Measurements from ENCODE around the gene TPM2. TPM values are rescaled to one million over a fixed set of nuclear protein-coding genes. Genes with fewer than 3 reads are reported as not detected.

Gene TPM2
- total RNA-seq, 1 donor from 2014 or later, result 4,180 TPM

GRCh38 chr9:35680331-35681105 lies 9.2 kb downstream of the TPM2 start:
- Histone ChIP-seq H3K27ac (ENCODE audit: low read depth, low read length) (no peak overlapping the region), H3K4me3 (ENCODE audit: low read length in 3 of 3) (no peak overlapping the region), H3K9ac (ENCODE audit: low read depth in 1 of 3, low read length in 3 of 3) (no peak overlapping the region), H3K4me1 (ENCODE audit: control insufficient read depth in 3 of 3, insufficient read depth in 3 of 3, low read length in 3 of 3) (peaks cover 15 to 44% (median 22%) of the 10 kb centered on the region in 3 donors), H3K27me3 (ENCODE audit: control insufficient read depth in 3 of 3, insufficient read depth in 3 of 3, low read length in 3 of 3) (peaks cover 0 to 3% (median 0%) of the 10 kb centered on the region in 3 donors), H3K9me3 (ENCODE audit: control insufficient read depth in 3 of 3, low read length in 3 of 3) (no peaks in the 10 kb centered on the region), H3K36me3 (ENCODE audit: control insufficient read depth in 3 of 3, insufficient read depth in 3 of 3, low read length in 3 of 3) (peaks cover 31 to 32% (median 31%) of the 10 kb centered on the region in 3 donors)

GRCh38 chr9:35679766-35680330 lies 9.9 kb downstream of the TPM2 start:
- peaks cover 0 to 6% (median 0%) of the 10 kb centered on the region in 3 donors for H3K27me3 ChIP-seq (ENCODE audit: control insufficient read depth in 3 of 3, insufficient read depth in 3 of 3, low read length in 3 of 3)
- H3K9me3 ChIP-seq (ENCODE audit: control insufficient read depth in 3 of 3, low read length in 3 of 3), result no peaks in the 10 kb centered on the region
- peaks cover 24 to 26% (median 25%) of the 10 kb centered on the region in 3 donors for H3K36me3 ChIP-seq (ENCODE audit: control insufficient read depth in 3 of 3, insufficient read depth in 3 of 3, low read length in 3 of 3)
- no peak overlapping the region for H3K27ac ChIP-seq (ENCODE audit: low read depth, low read length)
- no peak overlapping the region for H3K9ac ChIP-seq (ENCODE audit: low read depth in 1 of 3, low read length in 3 of 3)
- H3K4me1 ChIP-seq (ENCODE audit: control insufficient read depth in 3 of 3, insufficient read depth in 3 of 3, low read length in 3 of 3), result peaks cover 9 to 40% (median 17%) of the 10 kb centered on the region in 3 donors
- H3K4me3 ChIP-seq (ENCODE audit: low read length in 3 of 3), result no peak overlapping the region

- no peaks in the 10 kb centered on the region for H3K9me3 ChIP-seq (ENCODE audit: control insufficient read depth in 3 of 3, low read length in 3 of 3)
- H3K4me1 ChIP-seq (ENCODE audit: control insufficient read depth in 3 of 3, insufficient read depth in 3 of 3, low read length in 3 of 3), result peaks cover 7 to 33% (median 9%) of the 10 kb centered on the region in 3 donors
- H3K27me3 ChIP-seq (ENCODE audit: control insufficient read depth in 3 of 3, insufficient read depth in 3 of 3, low read length in 3 of 3), result peaks cover 0 to 6% (median 0%) of the 10 kb centered on the region in 3 donors
These were observed 10.6 kb downstream of the TPM2 start for GRCh38 chr9:35679091-35679490.

GRCh38 chr9:35675732-35676392 lies 13.9 kb downstream of the TPM2 start:
- Histone ChIP-seq H3K36me3 (ENCODE audit: control insufficient read depth in 3 of 3, insufficient read depth in 3 of 3, low read length in 3 of 3) (no peaks in the 10 kb centered on the region), H3K9me3 (ENCODE audit: control insufficient read depth in 3 of 3, low read length in 3 of 3) (no peaks in the 10 kb centered on the region), H3K27me3 (ENCODE audit: control insufficient read depth in 3 of 3, insufficient read depth in 3 of 3, low read length in 3 of 3) (peaks cover 0 to 6% (median 0%) of the 10 kb centered on the region in 3 donors), H3K4me1 (ENCODE audit: control insufficient read depth in 3 of 3, insufficient read depth in 3 of 3, low read length in 3 of 3) (peaks cover 19 to 22% (median 19%) of the 10 kb centered on the region in 3 donors), H3K9ac (ENCODE audit: low read depth in 1 of 3, low read length in 3 of 3) (peak overlapping the region; percentile 51 to 70 (median 53)), H3K27ac (ENCODE audit: low read depth, low read length) (no peak overlapping the region), H3K4me3 (ENCODE audit: low read length in 3 of 3) (peak overlapping the region; percentile 59 to 64 (median 61))

More at GRCh38 chr9:35679091-35679490, 10.6 kb downstream of the TPM2 start:
- no peak overlapping the region for H3K9ac ChIP-seq (ENCODE audit: low read depth in 1 of 3, low read length in 3 of 3)
- no peak overlapping the region for H3K4me3 ChIP-seq (ENCODE audit: low read length in 3 of 3)
- peaks cover 17 to 18% (median 17%) of the 10 kb centered on the region in 3 donors for H3K36me3 ChIP-seq (ENCODE audit: control insufficient read depth in 3 of 3, insufficient read depth in 3 of 3, low read length in 3 of 3)
- H3K27ac ChIP-seq (ENCODE audit: low read depth, low read length), result no peak overlapping the region

GRCh38 chr9:35675204-35675603 lies 14.5 kb downstream of the TPM2 start:
- peaks cover 19 to 22% (median 19%) of the 10 kb centered on the region in 3 donors for H3K4me1 ChIP-seq (ENCODE audit: control insufficient read depth in 3 of 3, insufficient read depth in 3 of 3, low read length in 3 of 3)
- no peak overlapping the region for H3K27ac ChIP-seq (ENCODE audit: low read depth, low read length)
- H3K9me3 ChIP-seq (ENCODE audit: control insufficient read depth in 3 of 3, low read length in 3 of 3), result no peaks in the 10 kb centered on the region
- H3K9ac ChIP-seq (ENCODE audit: low read depth in 1 of 3, low read length in 3 of 3), result no peak overlapping the region
- H3K4me3 ChIP-seq (ENCODE audit: low read length in 3 of 3), result peak overlapping the region in 2 of 3 donors; percentile 61 to 64
- H3K36me3 ChIP-seq (ENCODE audit: control insufficient read depth in 3 of 3, insufficient read depth in 3 of 3, low read length in 3 of 3), result no peaks in the 10 kb centered on the region
- H3K27me3 ChIP-seq (ENCODE audit: control insufficient read depth in 3 of 3, insufficient read depth in 3 of 3, low read length in 3 of 3), result peaks cover 0 to 6% (median 0%) of the 10 kb centered on the region in 3 donors

- no peak overlapping the region for H3K9ac ChIP-seq (ENCODE audit: low read depth in 1 of 3, low read length in 3 of 3)
- H3K27ac ChIP-seq (ENCODE audit: low read depth, low read length), result no peak overlapping the region
- no peaks in the 10 kb centered on the region for H3K9me3 ChIP-seq (ENCODE audit: control insufficient read depth in 3 of 3, low read length in 3 of 3)
These were observed 15.7 kb downstream of the TPM2 start for GRCh38 chr9:35674025-35674361.

GRCh38 chr9:35673132-35674024 lies 16.3 kb downstream of the TPM2 start, which contains the start of gene CA9:
TSS of gene CA9 (plus strand) at chr9:35673928. CDS start at chr9:35673960, 32 bp downstream.
- peak within 1 kb of the TSS in 1 of 3 donors; percentile 54 for H3K9ac ChIP-seq (ENCODE audit: low read depth in 1 of 3, low read length in 3 of 3)
- H3K27ac ChIP-seq (ENCODE audit: low read depth, low read length), result no peak within 1 kb of the TSS
- peaks cover 0 to 6% (median 0%) of the 10 kb centered on the region in 3 donors for H3K27me3 ChIP-seq (ENCODE audit: control insufficient read depth in 3 of 3, insufficient read depth in 3 of 3, low read length in 3 of 3)
- no peaks in the 10 kb centered on the region for H3K9me3 ChIP-seq (ENCODE audit: control insufficient read depth in 3 of 3, low read length in 3 of 3)
- H3K4me1 ChIP-seq (ENCODE audit: control insufficient read depth in 3 of 3, insufficient read depth in 3 of 3, low read length in 3 of 3), result peaks cover 19 to 22% (median 19%) of the 10 kb centered on the region in 3 donors
- no peaks in the 10 kb centered on the region for H3K36me3 ChIP-seq (ENCODE audit: control insufficient read depth in 3 of 3, insufficient read depth in 3 of 3, low read length in 3 of 3)
- peak within 1 kb of the TSS; percentile 22 to 51 (median 30) for H3K4me3 ChIP-seq (ENCODE audit: low read length in 3 of 3)

More at GRCh38 chr9:35674025-35674361, 15.7 kb downstream of the TPM2 start:
- H3K36me3 ChIP-seq (ENCODE audit: control insufficient read depth in 3 of 3, insufficient read depth in 3 of 3, low read length in 3 of 3), result no peaks in the 10 kb centered on the region
- peaks cover 19 to 22% (median 19%) of the 10 kb centered on the region in 3 donors for H3K4me1 ChIP-seq (ENCODE audit: control insufficient read depth in 3 of 3, insufficient read depth in 3 of 3, low read length in 3 of 3)
- H3K27me3 ChIP-seq (ENCODE audit: control insufficient read depth in 3 of 3, insufficient read depth in 3 of 3, low read length in 3 of 3), result peaks cover 0 to 6% (median 0%) of the 10 kb centered on the region in 3 donors
- peak overlapping the region in 1 of 3 donors; percentile 13 for H3K4me3 ChIP-seq (ENCODE audit: low read length in 3 of 3)

GRCh38 chr9:35669331-35670145 lies 20.2 kb downstream of the TPM2 start:
- Histone ChIP-seq H3K4me3 (ENCODE audit: low read length in 3 of 3) (no peak overlapping the region), H3K36me3 (ENCODE audit: control insufficient read depth in 3 of 3, insufficient read depth in 3 of 3, low read length in 3 of 3) (no peaks in the 10 kb centered on the region), H3K27me3 (ENCODE audit: control insufficient read depth in 3 of 3, insufficient read depth in 3 of 3, low read length in 3 of 3) (no peaks in the 10 kb centered on the region), H3K9me3 (ENCODE audit: control insufficient read depth in 3 of 3, low read length in 3 of 3) (no peaks in the 10 kb centered on the region), H3K4me1 (ENCODE audit: control insufficient read depth in 3 of 3, insufficient read depth in 3 of 3, low read length in 3 of 3) (peaks cover 20 to 21% (median 21%) of the 10 kb centered on the region in 3 donors), H3K9ac (ENCODE audit: low read depth in 1 of 3, low read length in 3 of 3) (no peak overlapping the region), H3K27ac (ENCODE audit: low read depth, low read length) (no peak overlapping the region)

All from skeletal muscle tissue (tissue), 4 donors.